Right hindlimb (tissue), 1 donor: ENCODE results near the gene LRRC7.

ENCODE experiments used
- DNase-seq: peaks from one replicate; pipeline ENCODE4 v3.0.0-alpha.2; 2018

LRRC7 gene

GRCh38 chr1:69592341-69592740 is 24.6 kb downstream of the LRRC7 start:
- no peak for DNase-seq

GRCh38 chr1:69595486-69595885 is 27.8 kb downstream of the LRRC7 start:
- no peak for DNase-seq

GRCh38 chr1:69611316-69611715 is 43.6 kb downstream of the LRRC7 start:
- no peak for DNase-seq

DNA sequence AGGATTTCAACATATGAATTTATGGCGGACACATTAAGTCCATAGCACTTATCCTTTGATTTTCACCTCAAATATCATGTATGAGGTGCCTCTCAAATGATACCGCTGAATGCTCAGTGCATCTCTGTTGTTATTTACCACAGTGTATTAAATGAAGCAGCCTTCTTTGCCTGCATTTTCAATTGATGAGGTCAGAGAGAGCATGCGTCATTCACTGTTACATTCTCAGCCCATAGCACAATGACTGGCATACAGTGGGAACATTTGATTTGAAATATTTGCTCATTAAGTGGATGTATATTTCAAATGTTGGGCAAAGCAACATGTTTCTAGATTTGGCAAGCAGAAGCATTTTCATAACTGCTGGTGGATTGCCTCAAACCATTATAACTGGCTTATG is 45.7 kb downstream of the LRRC7 start:
- DNase-seq: no peak

- DNase-seq: no peak
Observed at GRCh38 chr1:69638673-69639072, 71.0 kb downstream of the LRRC7 start.

- DNase-seq: no peak
Observed at GRCh38 chr1:69639159-69639558, 71.4 kb downstream of the LRRC7 start.

DNA sequence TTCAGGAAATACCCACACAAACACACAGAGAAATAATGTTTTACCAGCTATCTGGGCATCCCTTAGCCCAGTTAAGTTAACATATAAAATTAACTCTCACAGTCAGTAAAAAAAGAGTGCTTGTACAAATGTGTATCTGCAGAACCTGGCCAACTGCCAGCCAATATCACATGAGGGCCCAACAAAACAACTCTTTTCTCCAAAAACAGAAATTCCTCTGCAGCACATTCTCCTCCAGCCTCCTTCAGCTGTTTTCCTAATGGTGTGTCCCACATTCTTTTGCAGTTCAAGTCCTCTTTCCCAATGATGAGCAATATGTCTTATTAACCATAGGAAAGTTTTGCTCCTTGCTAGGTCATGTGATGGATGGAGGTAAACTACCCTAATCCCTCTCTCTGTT is 75.5 kb downstream of the LRRC7 start:
- no peak for DNase-seq

DNA sequence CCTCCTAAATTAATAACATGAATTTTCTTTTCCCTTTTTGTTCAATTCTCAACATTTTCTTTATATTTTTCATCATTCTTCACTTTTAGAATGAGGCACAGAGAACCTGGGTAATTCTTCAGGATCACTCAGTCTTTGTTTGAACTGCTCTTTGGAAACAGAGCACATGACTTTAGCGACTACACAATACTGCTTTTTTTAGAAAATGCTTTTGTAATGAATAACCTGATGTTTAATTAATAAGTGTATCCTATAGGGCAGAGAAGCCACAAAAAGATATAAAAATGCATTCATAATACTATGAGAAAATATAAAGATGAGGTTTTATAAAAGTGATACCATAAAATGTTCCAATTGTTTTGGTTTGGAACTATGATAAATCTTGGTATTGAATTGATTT is 77.8 kb downstream of the LRRC7 start:
- DNase-seq: no peak

GRCh38 chr1:69648486-69648885 is 80.8 kb downstream of the LRRC7 start:
- no peak for DNase-seq

DNA sequence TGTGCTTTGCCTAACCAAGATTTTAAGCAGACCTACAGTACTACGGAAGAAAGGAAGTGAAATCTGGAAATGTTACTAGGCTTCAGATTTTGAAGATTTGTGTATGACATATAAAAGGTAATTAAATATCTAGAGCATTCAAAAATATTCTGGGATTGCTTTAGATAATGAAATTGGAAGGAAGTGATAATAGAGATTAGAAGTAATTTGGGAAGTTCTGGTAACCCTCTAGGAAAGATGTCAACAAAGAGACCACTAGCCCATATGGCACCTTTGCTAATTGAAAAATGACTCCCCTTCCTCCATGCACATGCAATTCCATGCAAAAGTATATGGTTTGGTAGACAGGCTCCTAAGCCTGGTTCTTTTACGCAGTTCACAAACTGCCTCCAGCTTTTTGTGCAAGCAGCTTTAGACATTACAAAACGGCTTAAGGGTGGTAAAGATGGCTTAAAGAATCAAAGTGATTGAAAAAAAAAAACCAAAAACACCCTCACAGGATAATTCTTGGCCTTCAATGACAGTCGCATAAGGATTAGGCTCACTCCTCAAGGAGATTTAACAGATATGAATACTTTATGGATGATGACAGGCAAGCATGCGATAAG is 81.8 kb downstream of the LRRC7 start:
- no peak for DNase-seq

DNA sequence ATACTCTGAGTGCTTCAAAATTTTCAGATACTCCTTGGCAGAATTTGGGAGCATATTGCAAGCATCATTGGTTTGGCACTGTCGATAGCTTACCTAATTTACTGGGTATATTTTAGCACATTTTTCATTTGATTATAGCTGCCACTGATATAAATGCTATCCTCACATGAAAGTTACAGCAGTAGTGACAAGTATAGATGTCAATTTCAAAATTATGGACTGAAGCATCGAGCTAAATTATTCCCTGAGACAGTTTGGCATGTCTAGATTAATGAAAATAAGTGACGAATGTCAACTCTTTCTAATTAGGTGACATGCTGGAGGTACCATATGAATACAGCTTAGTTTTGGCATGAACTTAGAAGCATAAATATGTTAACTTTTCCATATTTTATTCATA is 83.1 kb downstream of the LRRC7 start:
- DNase-seq: no peak

GRCh38 chr1:69651656-69652055 is 83.9 kb downstream of the LRRC7 start:
- no peak for DNase-seq

- DNase-seq: no peak
Observed at GRCh38 chr1:69657971-69658370, 90.2 kb downstream of the LRRC7 start.

- no peak for DNase-seq
Observed at GRCh38 chr1:69661686-69662085, 94.0 kb downstream of the LRRC7 start.

DNA sequence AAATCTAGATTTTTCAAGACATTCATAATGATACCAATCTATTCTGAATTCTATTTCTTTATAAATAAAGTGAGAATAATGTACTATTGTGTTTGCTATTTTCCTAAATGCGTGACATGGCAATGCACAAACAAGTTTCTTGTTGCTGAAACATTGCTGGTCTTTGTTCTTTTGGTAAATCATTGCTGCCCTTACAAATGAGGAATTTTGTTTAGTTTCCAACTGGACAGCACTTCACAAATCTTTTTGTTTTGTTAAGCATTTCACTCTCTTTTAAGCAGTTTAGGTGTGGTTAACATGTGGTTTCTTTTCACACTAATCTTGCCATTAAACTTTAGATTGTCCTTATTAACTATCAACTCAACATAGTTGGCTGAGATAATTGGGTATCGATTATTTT is 94.6 kb downstream of the LRRC7 start:
- no peak for DNase-seq

DNA sequence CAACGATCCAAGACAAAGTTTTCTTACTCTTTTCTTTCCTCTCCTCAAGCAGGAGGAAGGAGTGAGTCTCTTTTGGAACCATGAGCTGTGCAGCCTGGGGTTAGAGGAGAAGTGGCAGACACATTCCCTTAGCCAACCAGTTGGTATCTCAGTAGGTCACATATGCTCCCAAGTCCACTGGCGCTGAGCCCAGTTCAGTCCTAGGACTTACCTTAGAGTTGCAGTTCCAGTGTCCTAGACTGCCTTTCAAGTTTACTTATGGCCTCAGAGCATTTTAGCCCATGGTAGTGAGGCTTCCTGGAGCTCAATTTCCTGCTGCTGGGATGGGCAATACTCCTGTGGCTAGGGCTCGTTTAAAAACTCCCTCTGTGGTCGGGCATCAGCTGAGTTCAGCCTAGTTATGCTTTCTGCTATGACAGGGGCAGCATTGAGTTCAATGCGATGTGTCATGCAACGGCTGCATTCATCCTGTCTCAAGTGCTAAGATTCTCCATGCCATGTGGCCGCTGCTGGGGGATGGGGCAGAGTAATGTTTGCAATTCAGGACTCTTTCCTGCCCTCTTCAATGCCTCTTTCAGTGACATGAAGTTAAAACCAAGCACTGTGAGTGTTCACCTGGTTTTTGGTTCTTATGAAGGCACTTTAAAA is 103.8 kb downstream of the LRRC7 start:
- no peak for DNase-seq

- no peak for DNase-seq
Observed at GRCh38 chr1:69673321-69673720, 105.6 kb downstream of the LRRC7 start.

DNA sequence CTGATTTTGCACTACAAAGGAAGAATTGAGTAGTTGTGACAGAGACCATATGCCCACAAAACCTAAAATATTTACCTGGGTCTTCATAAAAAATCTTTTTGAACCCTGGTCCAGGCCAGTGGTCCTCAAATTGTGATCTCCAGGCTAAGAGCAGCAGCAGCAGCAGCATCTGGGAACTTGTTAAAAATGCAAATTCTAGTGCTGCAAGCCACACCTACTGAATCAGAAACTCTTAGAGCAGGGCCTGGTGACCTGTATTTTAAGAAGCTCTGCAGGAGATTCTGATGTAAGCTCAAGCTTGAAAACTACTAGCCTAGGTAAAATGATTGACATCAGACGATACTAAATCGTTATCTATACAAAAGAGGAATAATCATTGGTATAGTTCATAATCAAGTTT is 112.2 kb downstream of the LRRC7 start:
- no peak for DNase-seq

GRCh38 chr1:69686367-69686984 is 118.8 kb downstream of the LRRC7 start:
- DNase-seq: no peak

GRCh38 chr1:69688193-69688592 is 120.5 kb downstream of the LRRC7 start:
- no peak for DNase-seq

- no peak for DNase-seq
Observed at GRCh38 chr1:69691179-69691578, 123.5 kb downstream of the LRRC7 start.

- DNase-seq: no peak
Observed at GRCh38 chr1:69693921-69694675, 126.4 kb downstream of the LRRC7 start.

GRCh38 chr1:69697340-69697739 is 129.6 kb downstream of the LRRC7 start:
- no peak for DNase-seq

DNA sequence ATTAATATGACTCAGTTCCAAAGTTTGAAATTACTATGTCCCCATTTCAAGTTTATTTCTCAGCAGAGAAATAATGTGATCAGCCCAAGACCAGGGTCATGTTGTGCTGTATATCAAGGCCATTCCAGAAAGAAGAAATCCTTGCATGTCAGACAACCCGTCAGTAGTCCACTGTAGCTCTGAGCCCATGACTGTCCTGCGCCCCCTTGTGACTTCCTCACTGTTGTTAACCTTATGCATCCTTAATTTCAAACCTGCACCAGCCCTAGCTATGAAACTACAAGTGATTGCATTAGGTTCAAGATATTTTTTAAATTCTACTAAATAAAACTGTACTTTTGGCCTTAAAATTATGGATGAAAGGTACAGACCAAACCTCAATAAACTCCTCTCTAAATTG is 133.0 kb downstream of the LRRC7 start:
- DNase-seq: no peak
